Measurements from ENCODE around the gene CYP4F12. TPM values are rescaled to one million over a fixed set of nuclear protein-coding genes. Genes with fewer than 3 reads are reported as not detected.

CYP4F12 gene
- total and polyA plus RNA-seq, 2 of the 8 experiments (the other 6 are each of a cell fraction or from before 2014, with no cell fraction given), result not detected

DNA sequence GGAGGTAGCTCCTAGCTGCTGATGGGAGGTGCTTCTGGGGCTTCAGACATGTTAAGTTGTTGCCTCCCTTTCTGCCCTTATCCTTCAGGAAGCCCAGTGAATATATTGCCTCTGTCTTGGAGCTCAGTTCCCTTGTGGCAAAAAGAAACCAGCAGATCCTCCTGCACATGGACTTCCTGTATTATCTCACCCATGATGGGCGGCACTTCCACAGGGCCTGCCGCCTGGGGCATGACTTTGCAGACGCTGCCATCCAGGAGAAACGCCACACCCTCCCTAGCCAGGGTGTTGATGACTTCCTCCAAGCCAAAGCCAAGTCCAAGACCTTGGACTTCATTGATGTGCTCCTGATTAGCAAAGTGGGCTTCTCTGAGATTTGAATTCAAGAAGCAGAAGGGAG lies 6.0 kb upstream of the CYP4F12 start:
- no peak overlapping the region for H4K5ac ChIP-seq (ENCODE audit: insufficient read length, low read depth, low read length)
- no peak overlapping the region for H3K56ac ChIP-seq (replicated peaks; ENCODE audit: insufficient read length, low read depth, low read length)
- H2BK5ac ChIP-seq (ENCODE audit: low read depth, low read length), result no peak overlapping the region
- no peak overlapping the region for H3K4me2 ChIP-seq (ENCODE audit: insufficient read depth in 1 of 2, low read depth in 2 of 2, low read length in 2 of 2)
- whole genome bisulfite sequencing, 2 experiments (ENCODE audit: extremely low coverage in 1 of 2, insufficient coverage in 1 of 2, insufficient read length in 1 of 2, insufficient replicate concordance in 2 of 2, low coverage in 1 of 2, low lambda C conversion rate in 2 of 2, missing lambda C conversion rate in 1 of 2), result 66% methylated on average over 4 of the region's 4 CpGs; no CpG with 5 or more reads in 1 of the 2 experiments
- no peak overlapping the region for H2BK15ac ChIP-seq (ENCODE audit: low read length)
- no peaks in the 10 kb centered on the region for H3K79me2 ChIP-seq (ENCODE audit: control insufficient read depth in 1 of 2, insufficient read depth in 2 of 2, low read length in 2 of 2)
- no peak overlapping the region for H3K9ac ChIP-seq (replicated peaks in 1 of 4; ENCODE audit: extremely low read depth in 1 of 4, low read depth in 3 of 4, low read length in 3 of 4)
- ChIA-PET POLR2A (ENCODE audit: partially characterized antibody) (no interaction called here), CTCF (ENCODE audit: partially characterized antibody) (interaction anchor here (1.3 kb wide), 1 partner anchor 11 kb away, joined by 3 read pairs; no protein-coding TSS in a partner anchor)
- H3K36me3 ChIP-seq (ENCODE audit: control insufficient read depth in 2 of 4, insufficient read depth in 4 of 4, low read length in 3 of 4), result no peaks in the 10 kb centered on the region; a peak in 1 of 8 replicates
- no peaks in the 10 kb centered on the region for H3K79me1 ChIP-seq (ENCODE audit: low read depth, low read length)
- H2BK12ac ChIP-seq (ENCODE audit: low read depth, low read length), result no peak overlapping the region
- no peak overlapping the region for H3K27ac ChIP-seq (ENCODE audit: low read depth, low read length)
- no peak overlapping the region for H4K8ac ChIP-seq (ENCODE audit: extremely low read depth, insufficient read depth, low read length)
- H2BK120ac ChIP-seq (replicated peaks; ENCODE audit: low read depth, low read length), result no peak overlapping the region
- H3K4ac ChIP-seq (replicated peaks; ENCODE audit: insufficient read length, low read depth, low read length), result no peak overlapping the region
- no peak overlapping the region for H2BK20ac ChIP-seq (ENCODE audit: low read length)
- H4K20me1 ChIP-seq (replicated peaks in 1 of 2; ENCODE audit: control insufficient read depth in 1 of 2, insufficient read depth in 2 of 2, low read length in 2 of 2), result no peaks in the 10 kb centered on the region
- no peak for FAIRE-seq
- no peaks in the 10 kb centered on the region for H3K23me2 ChIP-seq (ENCODE audit: low read depth, low read length)
- H3K14ac ChIP-seq (ENCODE audit: insufficient read length), result no peak overlapping the region
- H3K18ac ChIP-seq (ENCODE audit: extremely low read depth, low read length), result no peak overlapping the region
- no peak overlapping the region for H2AK5ac ChIP-seq (ENCODE audit: low read depth, low read length)
- no peak overlapping the region for H3K4me3 ChIP-seq (ENCODE audit: extremely low read depth in 1 of 4, insufficient read depth in 2 of 4, low read depth in 3 of 4, low read length in 4 of 4)
- no peak overlapping the region for H3K23ac ChIP-seq (ENCODE audit: insufficient read length)
- H3K27me3 ChIP-seq (replicated peaks in 1 of 4; ENCODE audit: control insufficient read depth in 3 of 4, extremely low read depth in 1 of 4, insufficient read depth in 3 of 4, low read length in 3 of 4), result no peaks in the 10 kb centered on the region
- H4K91ac ChIP-seq (replicated peaks; ENCODE audit: insufficient read length, low read length), result no peak overlapping the region
- no peak for DNase-seq (ENCODE audit: low read depth in 1 of 2, low spot score in 2 of 2)
- H3K9me3 ChIP-seq (ENCODE audit: insufficient read depth in 2 of 2, low read depth in 1 of 2, low read length in 1 of 2), result peaks cover 83 to 87% of the 10 kb centered on the region in 2 experiments
- no peak overlapping the region for H2AFZ ChIP-seq (ENCODE audit: low read length)
- no peaks in the 10 kb centered on the region for H3K4me1 ChIP-seq (replicated peaks in 1 of 4; ENCODE audit: control insufficient read depth in 3 of 4, insufficient read depth in 4 of 4, low read length in 3 of 4)
